ENCODE data around the gene SLC2A4.
A peak's percentile ranks its signal among the peaks of the same experiment; 100 is the strongest.

The SLC2A4 gene

GRCh38 chr17:7285679-7286078, 4.2 kb downstream of the SLC2A4 start:
- DNase-seq = no peak
- no peak overlapping the region for H3K4me3 Mint-ChIP-seq
- peaks cover 9% of the 10 kb centered on the region for H3K36me3 Mint-ChIP-seq (ENCODE audit: low read depth)
- TF ChIP-seq CTCF (IDR thresholded peaks at IDR 0.05) = no peak
- no peaks in the 10 kb centered on the region for H3K27me3 Mint-ChIP-seq (ENCODE audit: low read depth, poor library complexity)
- H3K27ac Mint-ChIP-seq = no peak overlapping the region
- H3K4me1 Mint-ChIP-seq = peaks cover 60% of the 10 kb centered on the region
- no peaks in the 10 kb centered on the region for H3K9me3 Mint-ChIP-seq

GRCh38 chr17:7289256-7290032, 7.9 kb downstream of the SLC2A4 start:
- Mint-ChIP-seq H3K27ac (no peak overlapping the region), H3K4me3 (no peak overlapping the region), H3K36me3 (ENCODE audit: low read depth) (peaks cover 9% of the 10 kb centered on the region), H3K9me3 (no peaks in the 10 kb centered on the region), H3K4me1 (peaks cover 66% of the 10 kb centered on the region), H3K27me3 (ENCODE audit: low read depth, poor library complexity) (peaks cover 24% of the 10 kb centered on the region)
- no peak for TF ChIP-seq CTCF (IDR thresholded peaks at IDR 0.05)
- no peak for DNase-seq

- Mint-ChIP-seq H3K27ac (no peak overlapping the region), H3K4me3 (no peak overlapping the region), H3K36me3 (ENCODE audit: low read depth) (peaks cover 9% of the 10 kb centered on the region), H3K9me3 (no peaks in the 10 kb centered on the region), H3K4me1 (peaks cover 68% of the 10 kb centered on the region), H3K27me3 (ENCODE audit: low read depth, poor library complexity) (peaks cover 30% of the 10 kb centered on the region)
- DNase-seq = no peak
- no peak for TF ChIP-seq CTCF (IDR thresholded peaks at IDR 0.05)
These were observed 8.6 kb downstream of the SLC2A4 start for GRCh38 chr17:7290166-7290565.

- H3K27ac Mint-ChIP-seq = no peak overlapping the region
- peaks cover 35% of the 10 kb centered on the region for H3K27me3 Mint-ChIP-seq (ENCODE audit: low read depth, poor library complexity)
- no peak for DNase-seq
- no peak for TF ChIP-seq CTCF (IDR thresholded peaks at IDR 0.05)
- H3K9me3 Mint-ChIP-seq = no peaks in the 10 kb centered on the region
- H3K4me1 Mint-ChIP-seq = peaks cover 70% of the 10 kb centered on the region
- peaks cover 8% of the 10 kb centered on the region for H3K36me3 Mint-ChIP-seq (ENCODE audit: low read depth)
- H3K4me3 Mint-ChIP-seq = no peak overlapping the region
These were observed 9.2 kb downstream of the SLC2A4 start for GRCh38 chr17:7290685-7291084.

GRCh38 chr17:7292194-7292593, 10.7 kb downstream of the SLC2A4 start:
- H3K4me3 Mint-ChIP-seq = no peak overlapping the region
- peaks cover 68% of the 10 kb centered on the region for H3K4me1 Mint-ChIP-seq
- H3K36me3 Mint-ChIP-seq (ENCODE audit: low read depth) = no peaks in the 10 kb centered on the region
- H3K27ac Mint-ChIP-seq = no peak overlapping the region
- H3K27me3 Mint-ChIP-seq (ENCODE audit: low read depth, poor library complexity) = peaks cover 49% of the 10 kb centered on the region
- TF ChIP-seq CTCF (IDR thresholded peaks at IDR 0.05) = no peak
- no peaks in the 10 kb centered on the region for H3K9me3 Mint-ChIP-seq
- DNase-seq = no peak

GRCh38 chr17:7292729-7293128, 11.2 kb downstream of the SLC2A4 start:
- Mint-ChIP-seq H3K27me3 (ENCODE audit: low read depth, poor library complexity) (peaks cover 50% of the 10 kb centered on the region), H3K4me1 (peaks cover 63% of the 10 kb centered on the region), H3K4me3 (peak overlapping the region; percentile 54), H3K36me3 (ENCODE audit: low read depth) (no peaks in the 10 kb centered on the region), H3K27ac (no peak overlapping the region), H3K9me3 (no peaks in the 10 kb centered on the region)
- no peak for DNase-seq
- no peak for TF ChIP-seq CTCF (IDR thresholded peaks at IDR 0.05)

All from nephron progenitor cell (in vitro differentiated cells).